ENCODE data around the gene DOCK7.

Gene DOCK7

DNA sequence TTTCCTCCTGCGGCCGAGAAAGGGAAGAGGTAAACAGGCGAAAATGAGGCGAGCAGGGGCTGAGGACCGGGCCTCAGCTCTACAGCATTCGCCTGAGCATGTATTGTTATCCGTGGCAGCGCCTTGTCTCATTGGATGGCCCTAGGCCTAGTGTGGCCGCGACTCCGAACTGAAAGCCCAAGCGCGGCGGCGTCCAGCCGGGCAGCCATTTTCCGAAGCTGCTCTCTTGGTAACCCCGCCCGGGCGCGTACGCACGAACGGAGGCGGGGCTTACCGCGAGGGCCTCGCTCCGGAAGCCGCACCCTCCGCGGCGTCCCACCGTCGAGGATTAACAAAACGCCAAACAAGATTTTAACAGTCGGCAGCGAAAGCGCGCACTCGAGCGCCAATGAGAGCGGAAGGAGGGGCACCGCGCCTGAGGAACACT lies 252.1 kb downstream of the DOCK7 start:
- TF ChIP-seq FOXP2 (optimal IDR thresholded peaks at IDR 0.05; ENCODE audit: borderline replicate concordance, extremely low read depth, extremely low read length, insufficient read depth) (peak; percentile 48), SIN3A (IDR thresholded peaks at IDR 0.05; ENCODE audit: borderline replicate concordance, insufficient read depth, low read length) (no peak), TAF1 (IDR thresholded peaks at IDR 0.05; ENCODE audit: borderline replicate concordance, insufficient read depth, low read length) (peak; percentile 88; the same call in 1 of the 2 replicates), POLR2AphosphoS5 (IDR thresholded peaks at IDR 0.05; ENCODE audit: low read depth, low read length) (peak; percentile 93)
- TF ChIP-seq, protein P1, sequence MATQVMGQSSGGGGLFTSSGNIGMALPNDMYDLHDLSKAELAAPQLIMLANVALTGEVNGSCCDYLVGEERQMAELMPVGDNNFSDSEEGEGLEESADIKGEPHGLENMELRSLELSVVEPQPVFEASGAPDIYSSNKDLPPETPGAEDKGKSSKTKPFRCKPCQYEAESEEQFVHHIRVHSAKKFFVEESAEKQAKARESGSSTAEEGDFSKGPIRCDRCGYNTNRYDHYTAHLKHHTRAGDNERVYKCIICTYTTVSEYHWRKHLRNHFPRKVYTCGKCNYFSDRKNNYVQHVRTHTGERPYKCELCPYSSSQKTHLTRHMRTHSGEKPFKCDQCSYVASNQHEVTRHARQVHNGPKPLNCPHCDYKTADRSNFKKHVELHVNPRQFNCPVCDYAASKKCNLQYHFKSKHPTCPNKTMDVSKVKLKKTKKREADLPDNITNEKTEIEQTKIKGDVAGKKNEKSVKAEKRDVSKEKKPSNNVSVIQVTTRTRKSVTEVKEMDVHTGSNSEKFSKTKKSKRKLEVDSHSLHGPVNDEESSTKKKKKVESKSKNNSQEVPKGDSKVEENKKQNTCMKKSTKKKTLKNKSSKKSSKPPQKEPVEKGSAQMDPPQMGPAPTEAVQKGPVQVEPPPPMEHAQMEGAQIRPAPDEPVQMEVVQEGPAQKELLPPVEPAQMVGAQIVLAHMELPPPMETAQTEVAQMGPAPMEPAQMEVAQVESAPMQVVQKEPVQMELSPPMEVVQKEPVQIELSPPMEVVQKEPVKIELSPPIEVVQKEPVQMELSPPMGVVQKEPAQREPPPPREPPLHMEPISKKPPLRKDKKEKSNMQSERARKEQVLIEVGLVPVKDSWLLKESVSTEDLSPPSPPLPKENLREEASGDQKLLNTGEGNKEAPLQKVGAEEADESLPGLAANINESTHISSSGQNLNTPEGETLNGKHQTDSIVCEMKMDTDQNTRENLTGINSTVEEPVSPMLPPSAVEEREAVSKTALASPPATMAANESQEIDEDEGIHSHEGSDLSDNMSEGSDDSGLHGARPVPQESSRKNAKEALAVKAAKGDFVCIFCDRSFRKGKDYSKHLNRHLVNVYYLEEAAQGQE (IDR thresholded peaks at IDR 0.05; ENCODE audit: insufficient read depth in 1 of 2, low read depth in 2 of 2, low read length in 2 of 2) = 0 out of 4 replicates have a peak, but pooled peaks of 1 of the 2 experiments have one; percentile 8

DNA sequence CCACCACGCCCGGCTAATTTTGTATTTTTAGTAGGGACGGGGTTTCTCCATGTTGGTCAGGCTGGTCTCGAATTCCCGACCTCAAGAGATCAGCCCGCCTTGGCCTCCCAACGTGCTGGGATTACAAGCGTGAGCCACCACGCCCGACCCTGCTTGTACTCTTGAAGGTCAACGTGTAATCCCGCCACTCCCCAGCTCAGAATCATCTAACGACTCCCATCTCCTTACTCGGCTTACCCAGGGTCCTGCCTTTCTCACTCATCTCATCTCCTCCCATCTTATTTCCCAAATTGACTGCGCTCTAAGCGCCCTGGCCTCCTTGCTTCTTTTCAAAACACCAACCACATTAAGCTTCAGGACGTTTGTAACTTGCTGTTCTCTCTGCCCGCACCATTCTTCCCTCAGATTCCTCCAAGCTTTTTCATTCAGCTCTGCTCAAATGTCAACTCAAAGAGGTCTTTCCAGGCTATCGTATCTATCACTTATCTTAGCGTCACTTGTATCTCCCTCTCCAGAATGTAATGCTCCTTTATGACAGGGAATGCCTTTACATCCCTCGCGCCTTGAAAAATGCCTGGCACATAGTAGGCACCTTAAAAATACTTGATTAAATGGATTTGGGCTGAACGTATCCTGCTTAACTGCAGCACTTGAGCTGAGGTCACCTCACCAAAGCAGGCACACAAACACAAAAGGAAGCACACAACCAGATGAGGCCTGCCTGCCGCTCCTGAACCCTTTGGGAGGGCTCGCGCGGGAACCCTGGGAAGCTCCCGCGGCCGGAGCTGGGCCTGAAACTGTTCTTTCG lies 252.8 kb downstream of the DOCK7 start:
- TF ChIP-seq FOXP2 (optimal IDR thresholded peaks at IDR 0.05; ENCODE audit: borderline replicate concordance, extremely low read depth, extremely low read length, insufficient read depth) = no peak
- TF ChIP-seq, protein P1 (IDR thresholded peaks at IDR 0.05; ENCODE audit: insufficient read depth in 1 of 2, low read depth in 2 of 2, low read length in 2 of 2) = no peak
- no peak for TF ChIP-seq SIN3A (IDR thresholded peaks at IDR 0.05; ENCODE audit: borderline replicate concordance, insufficient read depth, low read length)
- TF ChIP-seq POLR2AphosphoS5 (IDR thresholded peaks at IDR 0.05; ENCODE audit: low read depth, low read length) = no peak
- TF ChIP-seq TAF1 (IDR thresholded peaks at IDR 0.05; ENCODE audit: borderline replicate concordance, insufficient read depth, low read length) = no peak

DNA sequence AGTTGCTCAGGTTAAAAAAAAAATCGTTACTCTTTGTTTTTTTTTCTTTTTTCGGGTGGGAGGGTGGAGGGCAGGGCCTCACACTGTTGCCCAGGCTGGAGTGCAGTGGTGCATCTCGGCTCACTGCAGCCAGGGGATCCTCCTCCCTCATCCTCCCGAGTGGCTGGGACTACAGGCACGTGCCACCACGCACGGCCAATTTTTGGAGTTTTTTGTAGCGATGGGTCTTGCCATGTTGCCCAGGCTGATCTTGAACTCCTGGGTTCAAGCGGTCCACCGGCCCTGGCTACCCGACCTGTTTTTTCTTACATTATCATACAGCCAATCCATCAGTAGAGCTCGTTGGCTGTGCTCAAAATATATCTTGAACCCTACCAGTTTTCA lies 253.6 kb downstream of the DOCK7 start:
- TF ChIP-seq, protein P1 (IDR thresholded peaks at IDR 0.05; ENCODE audit: insufficient read depth in 1 of 2, low read depth in 2 of 2, low read length in 2 of 2) = no peak
- TF ChIP-seq FOXP2 (optimal IDR thresholded peaks at IDR 0.05; ENCODE audit: borderline replicate concordance, extremely low read depth, extremely low read length, insufficient read depth) = no peak
- TF ChIP-seq POLR2AphosphoS5 (IDR thresholded peaks at IDR 0.05; ENCODE audit: low read depth, low read length) = no peak
- no peak for TF ChIP-seq SIN3A (IDR thresholded peaks at IDR 0.05; ENCODE audit: borderline replicate concordance, insufficient read depth, low read length)
- TF ChIP-seq TAF1 (IDR thresholded peaks at IDR 0.05; ENCODE audit: borderline replicate concordance, insufficient read depth, low read length) = no peak

DNA sequence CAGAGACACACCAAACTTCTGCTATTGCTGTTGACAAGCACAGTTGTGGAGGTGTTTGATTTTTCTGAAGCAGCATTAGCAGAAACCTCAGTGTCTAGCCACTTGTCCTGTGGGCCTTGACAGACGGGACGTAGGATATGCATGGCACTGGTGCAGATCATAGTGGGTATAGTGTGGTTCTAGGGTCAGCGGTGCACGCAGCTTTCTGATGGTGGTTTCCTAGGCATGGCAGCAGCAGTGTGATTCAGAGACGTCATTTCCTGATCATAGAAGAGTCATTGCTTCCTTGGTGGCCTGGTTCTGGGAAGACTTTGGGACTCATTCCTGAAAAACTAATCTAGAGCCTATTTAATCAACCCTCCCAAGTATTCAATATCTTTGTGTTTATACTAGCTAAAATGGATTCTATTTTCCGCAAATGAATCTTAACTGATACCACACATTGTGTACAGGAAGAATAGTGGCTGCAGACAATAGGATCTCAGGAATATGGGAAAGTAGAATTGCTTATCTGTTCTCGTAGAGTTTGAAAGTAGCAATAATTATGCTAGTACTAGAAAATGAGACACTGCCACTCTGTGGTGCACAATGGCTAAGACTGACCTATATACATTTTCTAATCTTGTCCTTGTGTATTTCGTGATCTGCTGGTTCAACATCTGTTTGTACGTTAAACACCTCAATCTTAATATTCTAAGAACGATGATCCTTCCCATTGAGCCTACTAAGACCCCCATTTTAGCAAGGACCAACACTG lies 254.1 kb downstream of the DOCK7 start:
- no peak for TF ChIP-seq SIN3A (IDR thresholded peaks at IDR 0.05; ENCODE audit: borderline replicate concordance, insufficient read depth, low read length)
- TF ChIP-seq FOXP2 (optimal IDR thresholded peaks at IDR 0.05; ENCODE audit: borderline replicate concordance, extremely low read depth, extremely low read length, insufficient read depth) = no peak
- no peak for TF ChIP-seq POLR2AphosphoS5 (IDR thresholded peaks at IDR 0.05; ENCODE audit: low read depth, low read length)
- TF ChIP-seq, protein P1 (IDR thresholded peaks at IDR 0.05; ENCODE audit: insufficient read depth in 1 of 2, low read depth in 2 of 2, low read length in 2 of 2) = no peak
- TF ChIP-seq TAF1 (IDR thresholded peaks at IDR 0.05; ENCODE audit: borderline replicate concordance, insufficient read depth, low read length) = no peak

Measured in PFSK-1 (cell line).